Activated naive CD8-positive, alpha-beta T cell (primary cell): Measurements from ENCODE around the gene SMARCE1.

Source experiments
- H3K27ac Mint-ChIP-seq: one replicate; pipeline ENCODE4 v1.8.0; 2021; ENCODE audit warnings: mixed read lengths
- H3K27me3 Mint-ChIP-seq: one replicate; pipeline ENCODE4 v1.8.0; 2021; ENCODE audit warnings: mixed read lengths
- H3K36me3 Mint-ChIP-seq: one replicate; pipeline ENCODE4 v1.8.0; 2021; ENCODE audit warnings: mixed read lengths
- H3K4me1 Mint-ChIP-seq: one replicate; pipeline ENCODE4 v1.8.0; 2021; ENCODE audit warnings: low read depth, mixed read lengths
- H3K4me3 Mint-ChIP-seq: one replicate; pipeline ENCODE4 v1.8.0; 2021; ENCODE audit warnings: mild to moderate bottlenecking, mixed read lengths
- H3K9me3 Mint-ChIP-seq: one replicate; pipeline ENCODE4 v1.8.0; 2021; ENCODE audit warnings: low read depth, mixed read lengths

The SMARCE1 gene

GRCh38 chr17:40621578-40621977, 26.0 kb downstream of the SMARCE1 start:
- H3K4me1 Mint-ChIP-seq, result peaks cover 78% of the 10 kb centered on the region
- H3K4me3 Mint-ChIP-seq, result no peak overlapping the region
- no peaks in the 10 kb centered on the region for H3K36me3 Mint-ChIP-seq
- no peaks in the 10 kb centered on the region for H3K9me3 Mint-ChIP-seq
- no peaks in the 10 kb centered on the region for H3K27me3 Mint-ChIP-seq
- H3K27ac Mint-ChIP-seq, result no peak overlapping the region

- Mint-ChIP-seq H3K4me3 (peak overlapping the region; percentile 47), H3K36me3 (no peaks in the 10 kb centered on the region), H3K27me3 (no peaks in the 10 kb centered on the region), H3K4me1 (peaks cover 83% of the 10 kb centered on the region), H3K9me3 (no peaks in the 10 kb centered on the region), H3K27ac (no peak overlapping the region)
Observed at GRCh38 chr17:40621019-40621418, 26.6 kb downstream of the SMARCE1 start.

- Mint-ChIP-seq H3K36me3 (no peaks in the 10 kb centered on the region), H3K4me1 (peaks cover 83% of the 10 kb centered on the region), H3K9me3 (no peaks in the 10 kb centered on the region), H3K4me3 (peak overlapping the region; percentile 76), H3K27me3 (no peaks in the 10 kb centered on the region), H3K27ac (peak overlapping the region; percentile 80)
Observed at GRCh38 chr17:40618754-40619625, 28.6 kb downstream of the SMARCE1 start.

GRCh38 chr17:40617678-40618240, 29.9 kb downstream of the SMARCE1 start:
- Mint-ChIP-seq H3K9me3 (no peaks in the 10 kb centered on the region), H3K4me1 (peaks cover 84% of the 10 kb centered on the region), H3K27ac (no peak overlapping the region), H3K36me3 (no peaks in the 10 kb centered on the region), H3K27me3 (no peaks in the 10 kb centered on the region), H3K4me3 (no peak overlapping the region)

- Mint-ChIP-seq H3K4me3 (no peak overlapping the region), H3K9me3 (no peaks in the 10 kb centered on the region), H3K36me3 (no peaks in the 10 kb centered on the region), H3K4me1 (peaks cover 83% of the 10 kb centered on the region), H3K27ac (peak overlapping the region; percentile 92), H3K27me3 (no peaks in the 10 kb centered on the region)
Observed at GRCh38 chr17:40616592-40616991, 31.0 kb downstream of the SMARCE1 start.

- H3K27ac Mint-ChIP-seq, result peak overlapping the region; percentile 92
Observed at GRCh38 chr17:40615841-40616476, 31.7 kb downstream of the SMARCE1 start.

GRCh38 chr17:40615068-40615840, 32.4 kb downstream of the SMARCE1 start:
- Mint-ChIP-seq H3K4me3 (peak overlapping the region; percentile 71), H3K27me3 (no peaks in the 10 kb centered on the region), H3K4me1 (peaks cover 83% of the 10 kb centered on the region), H3K9me3 (no peaks in the 10 kb centered on the region), H3K27ac (peak overlapping the region; percentile 92), H3K36me3 (no peaks in the 10 kb centered on the region)

More at GRCh38 chr17:40615841-40616476, 31.7 kb downstream of the SMARCE1 start:
- H3K4me1 Mint-ChIP-seq, result peaks cover 83% of the 10 kb centered on the region
- no peaks in the 10 kb centered on the region for H3K27me3 Mint-ChIP-seq
- H3K9me3 Mint-ChIP-seq, result no peaks in the 10 kb centered on the region
- H3K36me3 Mint-ChIP-seq, result no peaks in the 10 kb centered on the region
- H3K4me3 Mint-ChIP-seq, result no peak overlapping the region

- peak overlapping the region; percentile 71 for H3K4me3 Mint-ChIP-seq
- H3K4me1 Mint-ChIP-seq, result peaks cover 83% of the 10 kb centered on the region
- no peaks in the 10 kb centered on the region for H3K27me3 Mint-ChIP-seq
- H3K9me3 Mint-ChIP-seq, result no peaks in the 10 kb centered on the region
- no peaks in the 10 kb centered on the region for H3K36me3 Mint-ChIP-seq
- peak overlapping the region; percentile 92 for H3K27ac Mint-ChIP-seq
Observed at GRCh38 chr17:40614431-40615067, 33.1 kb downstream of the SMARCE1 start.

- Mint-ChIP-seq H3K4me1 (peaks cover 84% of the 10 kb centered on the region), H3K36me3 (no peaks in the 10 kb centered on the region), H3K27me3 (no peaks in the 10 kb centered on the region), H3K9me3 (no peaks in the 10 kb centered on the region), H3K4me3 (peak overlapping the region; percentile 74), H3K27ac (peak overlapping the region; percentile 94)
Observed at GRCh38 chr17:40613467-40614154, 34.0 kb downstream of the SMARCE1 start.

GRCh38 chr17:40612599-40613244, 34.9 kb downstream of the SMARCE1 start:
- H3K4me1 Mint-ChIP-seq, result peaks cover 92% of the 10 kb centered on the region
- no peaks in the 10 kb centered on the region for H3K9me3 Mint-ChIP-seq
- H3K4me3 Mint-ChIP-seq, result peak overlapping the region; percentile 74
- H3K27me3 Mint-ChIP-seq, result no peaks in the 10 kb centered on the region
- peak overlapping the region; percentile 94 for H3K27ac Mint-ChIP-seq
- no peaks in the 10 kb centered on the region for H3K36me3 Mint-ChIP-seq

GRCh38 chr17:40611840-40612474, 35.7 kb downstream of the SMARCE1 start:
- H3K9me3 Mint-ChIP-seq, result no peaks in the 10 kb centered on the region
- H3K36me3 Mint-ChIP-seq, result no peaks in the 10 kb centered on the region
- peaks cover 96% of the 10 kb centered on the region for H3K4me1 Mint-ChIP-seq
- peak overlapping the region; percentile 79 for H3K4me3 Mint-ChIP-seq
- H3K27ac Mint-ChIP-seq, result peak overlapping the region; percentile 95
- no peaks in the 10 kb centered on the region for H3K27me3 Mint-ChIP-seq

- H3K27ac Mint-ChIP-seq, result peak overlapping the region; percentile 93
- peak overlapping the region; percentile 72 for H3K4me3 Mint-ChIP-seq
- H3K36me3 Mint-ChIP-seq, result no peaks in the 10 kb centered on the region
- H3K27me3 Mint-ChIP-seq, result no peaks in the 10 kb centered on the region
- H3K4me1 Mint-ChIP-seq, result peaks cover 96% of the 10 kb centered on the region
- H3K9me3 Mint-ChIP-seq, result no peaks in the 10 kb centered on the region
Observed at GRCh38 chr17:40610359-40610758, 37.3 kb downstream of the SMARCE1 start.

- Mint-ChIP-seq H3K27ac (peak overlapping the region; percentile 93), H3K36me3 (no peaks in the 10 kb centered on the region), H3K4me3 (peak overlapping the region; percentile 64), H3K4me1 (peaks cover 97% of the 10 kb centered on the region), H3K27me3 (no peaks in the 10 kb centered on the region), H3K9me3 (no peaks in the 10 kb centered on the region)
Observed at GRCh38 chr17:40608061-40608581, 39.5 kb downstream of the SMARCE1 start.
